ENCODE measurements around the gene GH2.
"Not testable (repeated sequence)": the region's sequence is repeated elsewhere in the genome, so short reads cannot be mapped to it uniquely, and the experiment has no call there.

GH2 gene

GRCh38 chr17:63881935-63882601 is at the start of gene GH2:
GH2 (minus strand) TSS chr17:63881944; CDS start chr17:63881801, 143 bp downstream.
- peak; percentile 12 to 36 (median 25) for DNase-seq

- DNase-seq = peak in 2 of 4 experiments; percentile 35 to 58
Measured at GRCh38 chr17:63930951-63931575, 49.3 kb upstream of the GH2 start.

GRCh38 chr17:63929860-63930766 is 48.4 kb upstream of the GH2 start:
- DNase-seq = no peak

- no peak for DNase-seq
Measured at GRCh38 chr17:63928966-63929695, 47.4 kb upstream of the GH2 start.

- no peak for DNase-seq
Measured at GRCh38 chr17:63928172-63928666, 46.5 kb upstream of the GH2 start.

GRCh38 chr17:63927464-63928171 is 45.9 kb upstream of the GH2 start:
- no peak for DNase-seq

- no peak for DNase-seq
Measured at GRCh38 chr17:63926164-63926563, 44.4 kb upstream of the GH2 start.

GRCh38 chr17:63925615-63926014 is 43.9 kb upstream of the GH2 start:
- DNase-seq = no peak

GRCh38 chr17:63922402-63922801 is 40.7 kb upstream of the GH2 start:
- DNase-seq = not testable (repeated sequence)

DNA sequence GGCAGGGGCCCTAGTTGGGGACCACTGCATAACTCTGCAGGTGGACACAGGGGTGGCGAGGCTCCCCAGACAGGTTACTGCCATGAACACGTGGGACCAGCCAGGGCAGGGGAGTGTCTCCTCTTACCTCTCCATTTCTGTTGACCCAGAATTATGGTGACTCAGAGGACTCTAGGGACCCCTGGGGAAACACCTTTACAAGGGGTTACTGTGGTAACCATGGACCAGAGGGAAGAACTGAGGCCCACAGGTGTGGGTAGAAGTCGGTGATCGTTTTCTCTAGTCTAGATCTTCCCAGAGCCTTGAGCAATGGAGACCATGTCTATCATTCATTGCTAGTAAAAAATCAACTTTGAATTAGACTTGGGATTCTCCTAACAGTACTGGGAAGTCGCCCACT is 39.0 kb upstream of the GH2 start:
- not testable (repeated sequence) for DNase-seq

DNA sequence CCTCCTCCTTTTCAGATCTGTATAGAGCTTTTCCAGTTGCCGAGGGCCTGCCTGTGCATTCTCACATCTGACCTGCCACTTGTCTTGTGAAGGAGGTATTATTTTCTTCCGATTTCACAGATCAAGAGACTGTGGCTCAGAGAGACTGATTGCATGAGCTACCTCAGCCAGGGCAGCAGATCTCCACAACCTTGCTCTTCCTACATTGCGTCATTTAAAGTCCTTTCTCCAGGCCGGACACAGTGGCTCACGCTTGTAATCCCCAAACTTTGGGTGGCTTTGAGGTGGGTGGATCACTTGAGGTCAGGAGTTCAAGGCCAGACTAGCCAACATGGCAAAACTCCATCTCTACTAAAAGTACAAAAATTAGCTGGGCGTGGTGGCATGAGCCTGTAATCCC is 38.3 kb upstream of the GH2 start:
- not testable (repeated sequence) for DNase-seq

DNA sequence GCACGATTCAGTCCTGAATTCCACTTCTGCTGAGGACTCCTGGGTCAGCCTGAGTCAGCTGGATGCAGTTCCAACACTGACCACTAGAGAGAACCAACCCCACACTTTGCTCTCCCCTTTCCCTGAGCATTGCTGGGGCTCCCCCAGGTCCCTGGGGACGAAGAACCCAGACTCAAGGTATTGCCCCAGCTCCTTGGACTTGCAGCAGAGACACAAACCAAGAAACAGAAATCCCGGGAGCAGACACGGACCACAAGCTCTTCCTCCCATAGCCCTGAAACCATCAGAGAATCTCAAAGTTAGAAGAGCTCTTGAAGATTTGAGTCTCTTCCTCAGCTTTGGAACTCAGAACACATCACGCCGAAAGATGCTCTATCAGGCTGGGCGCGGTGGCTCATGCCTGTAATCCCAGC is 37.6 kb upstream of the GH2 start:
- DNase-seq = peak in 3 of 4 experiments; percentile 16 to 42 (median 30)

GRCh38 chr17:63918789-63919305 is 37.1 kb upstream of the GH2 start, which contains the start of gene GH1:
GH1 (minus strand) TSS chr17:63918839; CDS start chr17:63918776, 63 bp downstream.
- not testable (repeated sequence) for DNase-seq

GRCh38 chr17:63918305-63918704 is 36.6 kb upstream of the GH2 start:
- no peak for DNase-seq

DNA sequence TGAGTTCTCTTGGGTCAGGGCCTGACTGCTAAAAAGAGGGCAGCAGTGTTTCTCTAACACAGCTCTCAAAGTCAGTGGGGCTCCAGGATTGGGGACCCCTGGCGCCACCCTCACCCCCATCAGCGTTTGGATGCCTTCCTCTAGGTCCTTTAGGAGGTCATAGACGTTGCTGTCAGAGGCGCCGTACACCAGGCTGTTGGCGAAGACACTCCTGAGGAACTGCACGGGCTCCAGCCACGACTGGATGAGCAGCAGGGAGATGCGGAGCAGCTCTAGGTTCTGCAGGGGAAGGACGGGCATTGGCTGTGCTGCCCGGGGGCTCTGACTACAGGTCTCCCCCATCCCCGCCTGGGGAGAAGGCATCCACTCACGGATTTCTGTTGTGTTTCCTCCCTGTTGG is 35.9 kb upstream of the GH2 start:
- DNase-seq = no peak

DNA sequence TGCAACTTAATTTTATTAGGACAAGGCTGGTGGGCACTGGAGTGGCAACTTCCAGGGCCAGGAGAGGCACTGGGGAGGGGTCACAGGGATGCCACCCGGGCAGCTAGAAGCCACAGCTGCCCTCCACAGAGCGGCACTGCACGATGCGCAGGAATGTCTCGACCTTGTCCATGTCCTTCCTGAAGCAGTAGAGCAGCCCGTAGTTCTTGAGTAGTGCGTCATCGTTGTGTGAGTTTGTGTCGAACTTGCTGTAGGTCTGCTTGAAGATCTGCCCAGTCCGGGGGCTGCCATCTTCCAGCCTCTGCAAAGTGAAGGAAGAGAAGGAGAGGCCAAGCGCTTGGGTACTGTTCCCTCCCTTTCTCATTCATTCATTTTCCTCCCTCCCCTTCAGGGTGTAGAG is 35.5 kb upstream of the GH2 start:
- DNase-seq = not testable (repeated sequence)

- DNase-seq = no peak
Measured at GRCh38 chr17:63916566-63917185, 34.9 kb upstream of the GH2 start.

GRCh38 chr17:63915753-63916152 is 34.0 kb upstream of the GH2 start:
- DNase-seq = not testable (repeated sequence)

GRCh38 chr17:63914471-63914870 is 32.7 kb upstream of the GH2 start:
- no peak for DNase-seq

DNA sequence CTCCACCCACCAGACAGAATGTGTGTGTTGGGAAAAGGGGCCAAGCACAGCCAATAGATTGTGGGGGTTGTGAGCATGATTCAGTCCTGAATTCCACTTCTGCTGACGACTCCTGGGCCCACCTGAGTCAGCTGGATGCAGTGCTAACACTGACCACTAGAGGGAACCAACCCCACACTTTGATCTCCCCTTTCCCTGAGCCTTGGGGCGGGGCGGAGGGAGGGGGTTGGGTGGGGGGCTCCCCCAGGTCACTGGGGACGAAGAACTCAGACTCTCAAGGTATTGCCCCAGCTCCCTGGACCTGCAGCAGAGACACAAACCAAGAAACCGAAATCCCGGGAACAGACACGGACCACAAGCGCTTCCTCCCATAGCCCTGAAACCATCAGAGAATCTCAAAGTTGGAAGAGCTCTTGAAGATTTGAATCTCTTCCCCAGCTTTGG is 29.9 kb upstream of the GH2 start:
- DNase-seq = peak; percentile 7 to 49 (median 28)

DNA sequence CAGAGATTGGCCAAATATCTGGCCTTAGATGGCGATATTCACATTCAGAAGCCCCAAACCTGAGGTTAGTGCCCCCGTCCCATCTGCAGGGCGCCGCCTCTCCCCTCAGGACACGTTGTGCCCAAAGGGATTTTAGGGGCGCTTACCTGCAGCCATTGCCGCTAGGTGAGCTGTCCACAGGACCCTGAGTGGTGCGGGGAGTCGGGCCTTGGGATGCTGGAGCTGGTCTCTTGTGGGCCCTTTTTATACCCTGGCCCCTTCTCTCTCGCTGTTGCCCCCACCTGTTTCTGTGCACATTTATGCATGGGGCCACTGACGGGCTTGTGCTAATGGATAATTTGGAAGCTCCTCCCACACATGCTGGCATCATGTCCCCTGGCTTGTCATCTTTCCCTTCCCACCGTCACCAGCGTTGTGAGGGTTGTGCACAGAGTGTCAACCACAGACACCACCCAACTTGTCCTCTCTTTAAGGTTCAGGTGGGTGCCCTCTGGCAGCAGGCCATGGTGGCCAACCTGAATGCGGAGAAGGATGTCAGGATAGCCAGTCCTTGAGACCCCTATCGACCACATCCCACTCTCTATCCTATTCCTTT is 29.4 kb upstream of the GH2 start, which contains the start of gene CSHL1:
Gene CSHL1 (minus strand): TSS at position 218 of the 595 bp plus-strand sequence. CDS start 62 bp downstream, at position 156.
- no peak for DNase-seq
